HG03520 (cell line): ENCODE data around the gene ABHD2.

Experiments used
- ATAC-seq: cut with Tn5 transposase; IDR thresholded peaks from one replicate; pipeline ENCODE4 v1.9.1; 2021; ENCODE audit warnings: mild to moderate bottlenecking, moderate library complexity; ENCODE audit not compliant: unreplicated experiment

The ABHD2 gene

GRCh38 chr15:89161666-89162065, 73.4 kb downstream of the ABHD2 start:
- ATAC-seq, result no peak

DNA sequence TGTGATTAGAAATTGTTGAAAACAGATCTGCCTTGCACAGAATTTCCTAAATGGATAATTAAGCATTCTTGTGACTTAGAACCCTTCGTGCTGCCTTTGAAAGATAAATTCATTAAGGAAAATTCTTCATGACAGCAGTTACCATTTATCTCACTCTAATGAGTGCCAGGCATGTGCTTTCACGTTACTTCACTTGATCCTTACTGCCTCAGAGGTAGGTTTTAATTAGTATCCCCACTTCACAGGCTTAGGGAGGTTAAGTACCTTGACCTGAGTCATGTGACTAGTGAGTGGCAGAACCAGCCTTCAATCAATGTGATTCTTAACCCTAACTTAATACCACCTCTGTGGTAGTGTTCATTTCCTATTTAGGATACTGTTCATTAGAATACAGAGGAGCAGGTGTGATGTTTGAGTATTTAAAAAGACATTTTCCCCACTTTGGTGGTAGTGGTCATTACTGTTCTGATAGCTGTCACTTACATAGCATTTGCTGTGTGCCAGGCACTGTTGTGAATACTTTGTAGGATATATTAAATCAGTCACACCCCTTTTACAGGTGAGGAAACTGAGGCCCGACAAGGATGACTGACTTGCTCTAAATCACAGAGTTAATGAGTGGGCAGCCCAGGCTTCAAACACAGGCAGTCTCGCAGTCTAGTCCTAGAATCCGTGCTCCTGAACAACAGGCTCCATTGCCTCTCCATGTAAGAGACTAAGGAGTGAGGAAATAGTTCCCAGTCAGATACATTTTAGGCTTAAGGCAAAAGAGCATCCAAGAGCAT, 75.2 kb downstream of the ABHD2 start:
- no peak for ATAC-seq

DNA sequence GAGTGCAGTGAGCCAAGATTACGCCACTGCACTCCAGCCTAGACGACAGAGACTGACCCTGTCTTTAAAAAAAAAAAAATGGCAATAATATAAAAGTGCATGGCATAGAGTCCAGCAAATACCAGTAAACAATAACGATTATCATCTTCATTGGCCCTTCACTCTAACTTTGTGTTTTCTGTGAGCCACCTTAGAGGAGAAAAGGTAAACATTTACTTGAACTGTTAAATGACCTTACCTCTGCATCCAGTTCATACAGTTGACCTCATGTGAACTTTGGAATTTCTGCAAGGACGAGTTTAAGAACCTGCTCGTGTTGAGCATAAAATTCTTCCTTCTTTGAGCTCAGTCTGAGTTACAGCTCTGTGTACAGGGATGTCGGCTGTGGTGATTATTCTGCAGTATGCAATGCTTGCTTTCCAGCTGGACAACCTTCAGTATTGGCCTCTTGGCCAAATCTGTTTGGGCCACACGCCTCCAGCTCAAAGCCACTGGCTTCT, 76.5 kb downstream of the ABHD2 start:
- ATAC-seq, result no peak

DNA sequence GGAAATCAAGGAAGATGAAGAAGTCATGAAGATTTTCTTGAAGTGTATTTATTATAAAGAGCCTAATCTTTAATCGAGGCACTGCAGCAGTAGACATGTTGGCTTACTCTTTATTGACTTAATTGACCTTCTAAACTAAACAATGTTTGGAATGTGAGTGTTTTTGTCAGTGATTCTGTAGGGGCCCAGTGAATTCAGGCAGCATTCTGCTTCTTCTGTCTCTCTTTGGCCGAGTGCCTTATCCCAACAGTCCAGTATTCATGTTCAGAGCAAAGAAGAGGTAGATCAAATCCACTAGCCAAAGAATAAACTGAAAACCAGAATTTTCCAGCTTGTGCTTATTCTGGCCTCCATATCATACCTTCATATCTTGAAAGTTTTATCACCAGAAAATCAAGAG, 77.4 kb downstream of the ABHD2 start:
- ATAC-seq, result no peak

DNA sequence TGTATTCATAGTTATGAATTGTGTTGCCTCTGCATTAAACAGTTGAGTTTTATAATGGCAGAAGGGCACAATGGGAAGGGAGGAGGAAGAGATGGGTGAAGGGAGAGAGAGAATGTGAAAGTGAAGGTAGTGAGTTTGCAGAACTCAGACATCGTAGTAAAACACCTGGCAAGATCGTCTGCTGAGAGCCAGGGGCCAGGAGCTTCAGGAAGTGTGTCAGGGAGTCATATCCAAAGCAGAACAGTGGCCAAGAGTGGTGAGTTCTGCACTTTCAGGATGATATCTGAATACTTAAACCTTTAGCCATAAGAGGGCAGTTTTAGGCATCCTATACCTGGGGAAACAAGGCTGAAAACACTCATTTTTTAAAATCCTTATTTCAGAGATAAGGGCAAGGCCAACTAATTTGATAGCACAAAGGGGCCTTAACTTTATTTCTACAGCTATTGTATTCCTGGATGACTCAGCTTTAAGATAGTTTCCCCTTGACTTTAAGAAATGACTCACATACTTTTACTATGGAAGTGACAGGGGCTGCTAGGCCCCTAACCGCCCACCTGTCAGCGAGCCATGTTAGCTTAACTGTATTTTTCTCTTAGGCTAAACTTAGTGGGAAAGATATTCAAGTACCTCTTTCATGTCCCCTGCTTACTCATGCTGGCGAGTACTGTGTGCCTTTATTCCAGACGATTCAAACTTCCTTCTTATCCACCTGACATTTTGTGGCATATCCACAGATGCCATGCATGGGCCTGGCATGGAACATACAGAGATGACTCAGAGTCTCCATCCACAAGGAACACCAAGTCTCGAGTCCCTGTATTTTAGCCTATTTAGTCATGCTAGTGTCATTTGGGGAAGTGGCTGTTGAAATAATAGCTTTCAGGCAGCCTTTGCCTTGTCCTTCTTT, 79.3 kb downstream of the ABHD2 start:
- ATAC-seq, result peak; percentile 66

DNA sequence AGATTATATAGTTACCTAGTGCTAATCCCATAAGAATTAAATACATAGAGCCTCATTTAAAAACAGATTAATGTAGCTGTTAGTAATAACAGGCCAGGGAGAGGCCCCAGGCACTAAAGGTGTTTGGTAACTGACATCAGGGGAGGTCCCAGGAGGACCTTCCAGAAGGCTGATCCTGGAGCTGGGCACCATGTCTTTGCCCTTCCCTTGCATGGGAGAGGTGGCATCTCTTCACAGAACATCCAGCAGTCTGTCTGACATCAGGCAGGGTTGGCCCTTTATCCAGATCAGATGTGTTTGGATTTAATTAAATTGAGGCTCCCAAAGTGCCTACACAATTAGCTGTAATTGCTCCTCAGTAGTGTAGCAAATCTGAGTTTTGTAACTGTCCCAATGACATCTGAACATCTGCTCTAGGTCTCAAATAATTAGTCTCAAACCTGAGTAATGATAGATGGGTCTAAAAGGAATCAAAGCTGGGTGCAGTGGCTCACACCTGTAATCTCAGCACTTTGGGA, 80.1 kb downstream of the ABHD2 start:
- ATAC-seq, result no peak

DNA sequence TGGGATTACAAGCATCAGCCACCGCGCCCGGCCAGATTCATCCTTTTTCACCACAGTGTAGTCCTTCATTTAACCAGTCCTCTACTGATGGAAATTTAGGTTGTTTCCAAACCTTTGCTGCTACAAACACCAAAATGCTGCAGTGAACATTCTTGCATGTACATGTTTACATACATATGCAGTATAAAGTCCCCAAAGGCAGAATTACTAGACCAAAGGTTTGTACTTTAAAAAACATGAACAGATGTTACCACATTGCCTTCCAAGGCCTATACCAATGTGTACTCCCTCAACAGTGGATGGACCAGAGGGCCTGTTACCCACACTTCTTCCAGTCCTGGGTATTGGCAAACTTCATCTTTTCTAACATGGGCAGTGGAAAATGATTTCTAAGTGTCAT, 82.1 kb downstream of the ABHD2 start:
- no peak for ATAC-seq

DNA sequence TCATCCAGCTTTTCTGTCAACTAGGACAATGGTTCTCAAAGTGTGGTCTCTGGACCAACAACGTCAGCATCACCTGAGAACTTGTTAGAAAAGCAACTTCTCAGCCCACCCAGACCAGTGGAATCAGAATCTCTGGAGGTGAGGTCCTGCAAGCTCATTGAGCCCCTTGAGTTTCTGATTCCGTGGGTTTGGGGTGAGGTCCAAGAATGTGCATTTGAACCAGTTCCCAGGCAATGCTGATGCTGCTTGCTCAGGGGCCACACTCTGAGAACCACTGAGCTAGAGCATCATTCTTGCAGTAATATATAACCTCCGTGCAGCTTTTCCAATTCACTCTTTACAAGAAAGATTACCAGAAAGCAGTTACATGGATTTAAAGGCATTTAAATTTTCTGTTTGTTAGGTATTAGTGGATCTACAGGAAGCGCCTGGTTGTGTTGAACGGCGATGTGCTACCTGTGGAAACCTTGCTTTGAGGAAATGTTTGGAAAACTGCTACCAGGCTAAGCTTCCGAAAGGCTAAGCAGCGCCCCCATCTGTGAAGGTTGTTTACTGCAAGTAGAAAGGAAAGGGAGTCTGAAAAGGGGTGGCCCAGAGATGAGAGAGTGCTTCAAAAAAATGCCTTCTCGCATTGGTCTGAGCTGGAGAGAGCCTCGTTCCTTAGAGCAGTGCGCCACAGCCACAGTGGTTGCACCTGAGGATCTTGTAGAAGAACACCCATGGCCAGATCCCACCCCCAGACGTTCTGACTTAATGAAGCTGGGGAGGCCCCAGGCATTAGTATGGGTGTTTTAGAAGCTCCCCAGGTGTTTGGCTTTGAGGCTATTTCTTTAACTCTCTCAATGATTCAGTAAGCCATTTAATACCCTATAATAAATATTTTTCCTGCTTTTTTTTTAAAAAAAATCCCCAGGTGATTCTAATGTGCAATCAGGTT, 83.1 kb downstream of the ABHD2 start:
- no peak for ATAC-seq

DNA sequence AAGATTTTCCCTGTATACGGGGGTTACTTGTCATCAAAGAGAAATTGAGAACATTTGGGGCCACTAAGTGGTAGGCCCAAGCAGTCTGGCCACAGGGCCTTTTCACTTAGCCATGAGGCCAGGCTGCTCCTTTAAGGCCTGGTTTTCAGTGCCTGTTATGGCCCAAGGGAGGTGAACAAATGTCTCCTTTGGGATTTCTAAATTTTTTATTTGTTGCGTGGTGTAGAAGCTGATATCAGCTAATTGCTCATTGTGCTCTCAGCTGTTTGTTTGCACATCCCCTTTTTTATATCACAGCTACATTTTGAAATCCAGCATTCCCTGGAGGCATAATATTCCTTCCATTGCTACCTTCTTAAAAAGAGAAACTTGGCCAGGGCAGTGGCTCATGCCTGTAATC, 84.7 kb downstream of the ABHD2 start:
- ATAC-seq, result no peak

- no peak for ATAC-seq
Measured at GRCh38 chr15:89174476-89174875, 86.2 kb downstream of the ABHD2 start.

DNA sequence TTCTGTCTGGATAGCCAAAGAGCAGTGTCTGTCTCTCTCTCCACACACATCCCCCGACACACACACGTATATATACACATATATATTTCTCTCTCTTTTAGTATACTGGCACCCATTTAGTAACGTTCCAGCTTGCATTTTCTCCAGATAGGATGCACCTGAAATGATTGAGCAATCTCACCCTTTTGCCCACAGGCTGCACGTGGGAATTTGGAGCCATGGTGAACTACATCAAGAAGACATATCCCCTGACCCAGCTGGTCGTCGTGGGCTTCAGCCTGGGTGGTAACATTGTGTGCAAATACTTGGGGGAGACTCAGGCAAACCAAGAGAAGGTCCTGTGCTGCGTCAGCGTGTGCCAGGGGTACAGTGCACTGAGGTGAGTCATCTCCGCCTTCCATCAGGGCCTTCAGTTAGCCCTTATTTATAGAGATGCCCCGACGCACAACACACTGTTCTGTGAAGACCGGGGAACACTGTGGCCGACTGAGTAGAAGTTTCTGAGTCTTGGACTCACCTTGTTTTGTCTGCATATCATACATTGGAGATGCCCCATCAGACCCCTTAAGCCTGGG, 87.4 kb downstream of the ABHD2 start:
- ATAC-seq, result no peak

- no peak for ATAC-seq
Measured at GRCh38 chr15:89177116-89177515, 88.9 kb downstream of the ABHD2 start.

GRCh38 chr15:89177633-89178306, 89.5 kb downstream of the ABHD2 start:
- ATAC-seq, result no peak

DNA sequence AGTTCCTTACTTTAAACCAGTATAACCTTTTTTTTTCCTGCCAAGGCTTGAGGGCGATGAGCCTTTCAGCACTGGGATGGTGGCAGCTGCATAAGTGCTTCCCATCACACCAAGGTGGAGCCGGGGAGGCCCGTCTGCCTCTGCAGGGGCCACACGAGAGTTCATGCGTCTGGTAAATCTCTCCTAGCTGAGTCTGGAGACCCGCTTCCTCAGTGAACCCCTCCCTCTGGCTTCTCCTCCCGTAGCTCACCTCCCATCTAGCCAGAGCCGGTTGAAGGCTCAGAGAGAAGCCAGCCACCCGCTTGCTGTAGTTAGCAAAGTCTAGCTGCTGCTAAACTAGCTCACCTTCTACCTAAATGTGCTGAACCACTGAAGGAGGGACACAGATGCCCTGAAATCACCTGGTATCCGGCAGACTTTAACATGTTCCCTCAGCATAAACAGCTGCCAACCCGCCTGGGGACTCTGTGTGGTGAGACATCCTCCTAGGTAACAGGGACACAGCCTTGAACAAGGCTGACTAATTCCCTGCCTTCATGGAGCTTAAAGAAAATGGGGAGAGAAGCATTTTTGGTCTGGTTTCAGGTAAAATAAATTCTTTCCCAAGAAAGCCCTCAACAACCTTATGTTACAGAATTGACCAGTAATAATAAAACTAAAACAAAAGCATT, 90.2 kb downstream of the ABHD2 start:
- ATAC-seq, result no peak

DNA sequence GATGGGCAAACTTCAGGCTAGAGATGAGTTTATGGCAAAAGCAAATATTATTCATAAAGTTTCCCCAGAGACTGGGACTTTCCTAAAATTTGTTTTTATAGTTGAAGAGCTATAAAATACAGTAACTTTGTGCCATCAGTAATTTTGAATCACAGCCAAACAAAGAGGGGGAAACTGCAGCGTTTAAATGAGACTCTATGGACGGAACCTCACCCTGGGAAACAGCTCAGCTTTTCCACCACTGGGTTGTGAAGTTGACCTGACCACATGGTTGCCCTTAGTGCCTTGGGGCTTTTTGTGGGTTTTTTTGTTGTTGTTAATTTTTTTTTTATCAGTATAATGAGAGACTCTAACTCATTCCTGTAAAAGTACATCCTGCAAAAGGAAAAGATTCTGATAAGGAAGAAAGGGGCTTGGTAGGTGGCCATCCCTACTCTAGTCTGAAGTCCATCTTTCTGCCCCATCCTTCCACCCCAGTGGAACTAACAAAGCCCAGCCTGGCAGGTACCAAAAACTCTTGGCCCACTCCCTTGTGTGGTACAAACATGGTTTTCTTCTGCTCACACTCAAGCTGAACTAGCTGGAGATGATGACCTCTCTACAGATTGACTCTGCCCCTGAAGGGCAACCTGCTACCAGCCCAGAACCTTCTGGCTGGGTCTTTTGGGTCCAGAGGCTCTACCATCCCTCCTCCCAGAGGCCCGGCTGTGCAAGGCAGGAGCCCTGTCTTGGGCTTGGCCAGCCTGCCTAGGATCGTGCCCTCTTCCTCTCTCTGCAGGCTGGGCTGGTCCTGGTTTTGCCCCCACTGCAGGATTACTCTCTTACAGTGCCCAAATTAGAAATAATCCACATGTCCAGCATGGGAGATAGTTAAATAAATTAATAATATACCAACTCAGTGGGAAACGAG, 92.0 kb downstream of the ABHD2 start:
- ATAC-seq, result no peak

GRCh38 chr15:89184357-89184756, 96.1 kb downstream of the ABHD2 start:
- no peak for ATAC-seq

DNA sequence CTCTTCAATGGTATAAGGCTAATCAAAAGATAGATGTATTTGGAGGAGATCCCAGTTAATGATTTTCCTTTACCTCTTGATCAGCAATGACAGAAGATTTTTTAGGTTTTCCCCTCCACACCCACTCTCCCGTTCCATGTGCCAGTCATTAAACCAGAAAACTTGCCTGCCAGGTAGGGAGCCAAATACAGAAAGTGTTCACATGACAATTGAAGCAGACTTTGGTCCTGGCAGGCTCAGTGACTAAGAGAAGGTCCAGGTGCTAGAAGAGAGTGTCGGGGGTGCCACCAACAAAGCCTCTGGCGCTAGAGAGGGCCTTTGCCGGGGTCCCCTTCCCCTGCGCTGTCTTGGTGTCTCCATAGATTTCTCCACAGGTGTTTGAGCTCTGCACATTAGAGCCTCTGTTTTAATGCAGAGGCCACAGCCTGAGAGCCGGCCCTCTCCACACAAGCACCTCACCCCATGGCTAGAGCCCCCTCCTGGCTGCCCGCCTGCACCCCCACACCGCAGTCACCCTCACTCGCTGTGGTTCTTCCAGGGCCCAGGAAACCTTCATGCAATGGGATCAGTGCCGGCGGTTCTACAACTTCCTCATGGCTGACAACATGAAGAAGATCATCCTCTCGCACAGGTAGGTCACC, 96.8 kb downstream of the ABHD2 start:
- no peak for ATAC-seq

DNA sequence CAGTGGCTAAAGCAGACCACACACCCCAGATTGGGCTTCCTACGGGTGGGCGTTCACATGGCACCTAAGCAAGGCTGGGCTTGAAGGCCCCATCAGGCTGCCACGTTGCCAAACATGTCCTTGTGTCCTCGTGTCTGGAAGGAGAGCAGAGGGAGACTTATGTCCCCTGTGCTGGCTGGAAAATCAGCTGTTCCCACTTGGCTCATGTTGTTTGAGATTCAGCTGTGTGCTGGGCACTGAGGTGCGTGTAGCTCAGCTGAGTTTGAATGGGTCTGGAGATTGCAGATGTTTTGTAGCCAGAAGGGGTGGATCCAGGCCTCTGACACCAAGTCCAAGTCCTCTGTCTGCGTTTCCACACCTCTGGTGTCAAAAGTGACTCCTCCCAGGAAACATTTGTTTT, 98.5 kb downstream of the ABHD2 start:
- no peak for ATAC-seq
